Activated CD4-positive, alpha-beta T cell treated with anti-CD3 and anti-CD28 coated beads for 1 hour (primary cell): ENCODE data around the gene SAMD4B.
"Not testable (repeated sequence)": the region's sequence is repeated elsewhere in the genome, so short reads cannot be mapped to it uniquely, and the experiment has no call there.

Experiments used
- DNase-seq: peaks from one replicate; pipeline ENCODE4 v3.0.0-alpha.2; 2020

SAMD4B gene

DNA sequence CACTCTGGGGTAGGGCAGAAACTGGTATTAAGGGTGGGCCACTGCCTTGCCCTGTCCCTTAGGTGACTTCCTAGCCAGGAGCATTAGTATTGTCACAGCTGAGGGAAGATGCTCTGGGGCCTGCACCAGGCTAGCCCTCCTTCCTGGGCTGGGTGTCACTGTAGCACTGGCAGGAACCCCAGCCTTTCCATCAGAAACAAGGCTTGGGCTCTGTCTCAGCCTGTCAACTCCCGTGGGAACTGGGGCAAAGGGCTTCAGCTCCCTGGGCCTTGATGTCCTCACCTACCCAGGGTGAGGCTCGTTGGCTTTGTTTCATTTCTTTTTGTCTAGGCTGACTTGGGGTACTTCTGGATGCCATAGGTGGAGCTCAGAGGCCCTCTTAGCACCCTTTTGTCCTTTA lies 30.7 kb downstream of the SAMD4B start:
- DNase-seq, result no peak

DNA sequence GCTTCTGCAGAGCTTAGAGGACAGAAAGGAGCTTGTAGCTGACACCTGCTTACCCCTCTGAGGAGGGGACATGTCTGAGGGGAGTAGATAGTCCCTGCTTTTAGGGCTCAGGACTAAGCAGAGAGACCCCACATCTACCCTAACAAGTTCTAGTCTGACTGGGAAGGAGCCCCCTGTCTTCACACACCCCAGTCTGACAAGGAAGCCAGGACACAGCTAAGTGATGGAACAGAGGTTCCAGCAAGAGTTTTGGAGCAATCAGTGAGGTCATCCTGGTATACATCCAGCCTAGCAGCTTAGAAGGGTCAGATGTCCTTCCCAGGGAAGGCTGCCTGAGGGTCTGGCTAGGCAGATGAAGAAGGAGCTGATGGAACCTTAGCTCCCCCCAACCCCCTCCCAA lies 33.7 kb downstream of the SAMD4B start:
- DNase-seq, result no peak

DNA sequence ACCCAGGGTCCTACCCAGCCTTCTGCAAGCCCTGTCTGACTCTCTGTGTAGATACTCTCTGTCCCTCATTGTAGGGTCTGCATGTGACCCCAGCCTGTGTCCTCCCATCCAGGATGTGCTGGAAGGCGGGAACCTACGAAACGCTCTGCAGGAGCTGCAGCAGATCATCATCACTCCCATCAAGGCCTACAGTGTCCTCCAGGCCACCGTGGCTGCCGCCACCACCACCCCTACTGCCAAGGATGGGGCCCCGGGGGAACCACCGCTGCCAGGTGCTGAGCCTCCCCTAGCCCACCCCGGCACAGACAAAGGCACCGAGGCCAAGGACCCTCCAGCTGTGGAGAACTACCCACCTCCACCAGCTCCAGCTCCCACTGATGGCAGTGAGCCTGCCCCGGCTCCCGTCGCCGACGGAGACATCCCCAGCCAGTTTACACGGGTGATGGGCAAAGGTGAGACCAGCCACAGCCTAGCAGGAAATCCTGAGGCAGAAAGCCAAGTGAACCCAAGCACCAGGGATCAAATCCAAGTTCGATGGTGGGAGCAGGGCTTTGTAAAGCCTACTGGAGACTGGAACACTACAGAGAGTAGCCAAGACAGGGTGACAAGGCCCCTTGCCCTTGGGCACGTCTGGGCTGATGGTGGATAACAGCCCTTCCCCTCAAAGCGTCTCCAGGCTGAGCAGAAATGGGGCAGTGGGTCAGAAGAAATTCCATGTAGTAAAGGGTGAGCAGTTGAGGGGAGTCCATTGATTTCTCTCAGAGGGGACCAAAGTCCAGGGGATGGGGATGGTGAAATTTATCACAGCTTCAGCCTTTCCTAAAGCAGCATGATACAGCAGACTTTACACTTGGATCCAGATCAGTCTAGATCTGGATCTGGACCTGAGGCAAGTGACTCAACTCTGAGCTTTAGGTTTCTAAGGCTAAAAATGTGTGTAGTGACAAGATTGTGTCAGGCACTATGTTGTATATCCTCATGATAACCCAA lies 35.4 kb downstream of the SAMD4B start:
- DNase-seq, result no peak

DNA sequence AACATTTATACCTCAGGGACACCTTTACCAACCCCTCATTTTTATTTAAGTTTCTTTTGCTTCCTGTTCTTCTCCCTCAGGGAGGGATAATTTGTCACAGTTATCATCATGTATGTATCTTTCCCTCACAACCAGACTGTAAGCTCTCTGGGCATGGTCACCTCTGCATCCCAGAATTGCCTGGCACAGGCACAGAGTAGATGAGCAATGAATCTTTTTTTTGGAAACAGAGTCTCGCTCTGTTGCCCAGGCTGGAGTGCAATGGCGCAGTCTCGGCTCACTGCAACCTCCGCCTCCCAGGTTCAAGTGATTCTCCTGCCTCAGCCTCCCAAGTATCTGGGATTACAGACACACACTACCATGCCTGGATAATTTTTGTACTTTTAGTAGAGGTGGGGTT lies 37.1 kb downstream of the SAMD4B start:
- not testable (repeated sequence) for DNase-seq

DNA sequence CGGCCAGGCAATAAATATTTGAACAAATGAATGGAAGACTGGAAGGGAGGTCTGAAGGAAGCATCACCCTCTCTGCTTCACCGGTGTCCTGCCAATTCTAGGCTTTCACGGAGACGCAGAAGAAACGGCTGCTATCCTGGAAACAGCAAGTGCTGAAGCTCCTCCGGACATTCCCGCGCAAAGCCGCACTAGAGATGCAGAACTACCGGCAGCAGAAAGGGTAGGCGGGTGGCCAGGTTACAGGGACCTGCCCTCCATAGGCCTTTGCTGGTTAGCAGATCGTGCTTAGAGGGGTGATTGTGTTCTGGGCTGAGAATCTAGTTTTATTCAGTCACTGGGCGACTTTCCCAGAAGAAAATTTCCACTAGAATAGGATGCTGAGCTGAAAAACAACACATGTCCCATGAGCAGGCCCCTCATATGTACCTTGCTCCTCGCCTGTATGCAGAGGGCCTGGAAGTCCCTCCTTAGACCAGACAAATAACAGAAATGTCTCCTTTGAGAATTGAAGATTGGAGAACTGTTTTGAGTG lies 37.7 kb downstream of the SAMD4B start:
- no peak for DNase-seq

DNA sequence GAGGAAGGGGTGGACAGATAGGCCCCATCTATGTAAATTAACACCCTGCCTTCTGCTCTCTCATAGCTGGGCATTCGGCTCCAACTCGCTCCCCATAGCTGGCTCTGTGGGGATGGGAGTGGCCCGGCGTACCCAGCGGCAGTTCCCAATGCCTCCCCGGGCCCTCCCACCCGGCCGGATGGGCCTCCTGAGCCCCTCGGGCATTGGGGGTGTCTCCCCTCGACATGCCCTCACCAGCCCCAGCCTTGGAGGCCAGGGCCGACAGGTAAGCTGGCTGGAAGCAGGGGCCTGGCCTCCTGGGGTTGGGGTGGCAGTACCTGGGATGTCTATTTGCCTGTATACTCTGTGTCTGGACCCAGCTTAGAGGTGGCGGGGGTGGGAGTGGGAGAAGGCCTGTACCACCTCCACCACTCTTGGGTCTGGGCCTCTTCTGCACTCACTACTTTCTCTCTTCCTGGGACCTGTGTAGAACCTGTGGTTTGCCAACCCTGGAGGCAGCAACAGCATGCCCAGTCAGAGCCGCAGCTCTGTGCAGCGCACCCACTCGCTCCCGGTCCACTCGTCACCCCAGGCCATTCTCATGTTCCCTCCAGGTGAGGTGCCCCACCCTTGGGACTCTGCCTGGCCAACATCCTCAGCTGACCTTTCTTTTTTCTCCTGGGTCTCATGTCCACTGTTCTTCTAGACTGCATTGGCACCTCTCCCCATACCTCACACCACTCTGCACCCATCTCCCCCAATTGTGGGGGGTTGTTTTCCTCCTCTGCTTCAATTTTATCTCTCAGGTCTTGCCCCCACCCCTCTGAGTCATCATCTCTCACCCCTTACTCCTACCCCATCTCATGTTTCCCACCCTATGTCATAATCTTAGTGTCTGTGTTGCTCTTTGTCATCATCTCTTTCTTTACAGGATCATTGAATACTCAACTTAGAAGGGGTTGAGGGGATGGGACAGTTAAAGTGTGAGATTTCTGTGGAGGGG lies 38.6 kb downstream of the SAMD4B start:
- no peak for DNase-seq

DNA sequence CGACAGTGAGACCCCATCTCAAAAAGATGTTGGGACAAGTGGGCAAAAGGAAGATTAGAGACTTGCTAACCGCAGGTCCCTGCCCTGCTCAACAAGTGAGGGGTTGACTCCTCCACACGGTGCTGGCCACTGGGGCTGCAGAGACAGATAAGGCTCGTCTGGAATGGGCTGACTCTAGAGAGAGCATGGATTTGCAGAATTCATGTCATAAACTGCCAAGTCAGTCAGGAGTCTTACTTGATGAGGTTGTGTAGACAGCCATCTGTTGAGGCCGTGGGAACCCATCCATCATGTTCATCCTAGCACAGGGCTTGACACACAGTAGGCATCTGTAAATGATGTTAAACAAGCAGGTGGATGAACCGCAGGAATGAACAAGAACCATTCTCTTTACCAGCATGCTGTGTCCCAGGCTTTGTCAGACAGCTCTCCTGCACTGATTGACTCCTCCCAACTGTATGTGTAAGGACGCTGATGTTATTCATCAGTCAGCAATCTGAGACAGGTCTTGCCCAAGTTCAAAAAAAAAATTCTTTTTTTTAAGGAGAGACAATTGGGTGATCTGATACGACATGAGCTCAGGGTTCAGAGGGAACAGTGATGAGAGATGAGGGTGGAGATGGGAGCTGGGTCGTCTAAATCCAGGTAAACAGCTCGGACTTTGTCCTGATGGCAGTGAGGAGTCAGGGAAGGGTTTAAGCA lies 39.8 kb downstream of the SAMD4B start:
- DNase-seq, result no peak

DNA sequence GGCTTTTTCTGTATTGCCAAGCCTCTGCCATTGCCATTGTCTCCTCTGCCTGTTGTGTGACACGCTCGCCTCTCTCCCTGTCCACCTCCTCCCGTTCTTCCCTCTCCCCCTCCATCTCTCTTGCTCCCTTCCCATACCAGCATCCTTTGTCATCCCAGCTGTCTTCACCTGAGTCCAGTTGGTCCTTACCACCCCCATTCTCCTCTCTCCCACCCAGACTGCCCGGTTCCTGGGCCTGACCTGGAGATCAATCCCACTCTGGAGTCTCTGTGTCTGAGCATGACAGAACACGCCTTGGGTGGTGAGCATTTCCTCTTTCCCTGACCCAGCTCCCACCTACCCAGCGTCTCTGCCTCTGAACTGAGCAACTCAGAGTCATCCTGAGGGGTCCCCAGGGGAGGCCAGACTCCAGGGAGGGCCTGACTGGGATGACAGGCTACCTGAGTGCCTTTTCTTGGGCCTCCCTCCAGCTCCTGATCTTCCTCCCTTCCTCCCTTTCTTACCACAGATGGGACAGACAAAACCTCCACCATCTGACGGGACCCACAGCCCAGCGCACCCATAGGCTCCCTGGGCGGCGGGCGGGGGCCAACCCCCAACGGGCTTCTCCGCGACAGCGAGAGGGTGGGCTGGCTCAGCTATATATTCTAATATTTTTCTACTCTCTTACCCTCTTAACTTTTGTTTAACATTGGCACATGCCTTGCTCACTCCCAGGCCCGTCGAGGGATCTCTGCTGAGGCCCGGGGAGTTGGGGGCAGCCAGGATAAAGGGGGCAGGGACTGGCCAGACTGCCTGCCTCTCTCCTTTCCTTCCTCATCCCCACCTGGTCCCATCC lies 41.0 kb downstream of the SAMD4B start:
- no peak for DNase-seq

DNA sequence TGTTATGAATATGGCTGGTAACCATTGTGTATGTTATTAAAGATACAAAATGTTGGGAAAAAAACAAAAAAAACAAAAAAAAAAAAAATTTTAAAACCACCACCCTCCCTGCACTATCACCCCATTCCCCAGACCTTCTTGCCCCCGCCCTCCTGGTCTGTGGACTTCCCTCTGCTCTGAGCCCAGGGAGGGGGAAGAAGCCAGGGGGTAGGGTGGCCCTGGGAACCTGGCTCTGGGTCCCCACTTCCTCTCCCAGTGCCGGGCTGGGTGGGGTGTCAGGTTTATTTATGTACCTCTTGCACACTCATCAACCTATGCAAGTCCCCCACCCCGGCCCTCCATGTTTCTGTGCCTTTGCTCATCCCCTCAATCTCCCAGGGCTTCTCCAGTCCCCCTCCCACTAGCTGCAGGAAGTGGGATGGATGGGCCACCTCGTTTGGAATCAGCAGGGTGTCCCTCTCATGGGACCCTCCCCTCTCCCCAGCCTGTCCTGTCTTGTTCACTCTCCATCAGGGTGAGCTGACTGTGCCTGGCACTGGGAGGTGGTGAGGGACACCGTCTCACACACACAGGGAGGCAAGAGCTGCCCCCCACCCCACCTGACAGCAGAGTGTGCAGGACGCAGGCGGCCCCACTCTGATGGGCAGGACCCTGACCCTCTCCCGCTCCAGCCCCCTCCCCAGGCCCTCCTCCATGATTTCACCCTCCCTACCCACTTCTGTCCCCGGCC lies 42.8 kb downstream of the SAMD4B start:
- no peak for DNase-seq

DNA sequence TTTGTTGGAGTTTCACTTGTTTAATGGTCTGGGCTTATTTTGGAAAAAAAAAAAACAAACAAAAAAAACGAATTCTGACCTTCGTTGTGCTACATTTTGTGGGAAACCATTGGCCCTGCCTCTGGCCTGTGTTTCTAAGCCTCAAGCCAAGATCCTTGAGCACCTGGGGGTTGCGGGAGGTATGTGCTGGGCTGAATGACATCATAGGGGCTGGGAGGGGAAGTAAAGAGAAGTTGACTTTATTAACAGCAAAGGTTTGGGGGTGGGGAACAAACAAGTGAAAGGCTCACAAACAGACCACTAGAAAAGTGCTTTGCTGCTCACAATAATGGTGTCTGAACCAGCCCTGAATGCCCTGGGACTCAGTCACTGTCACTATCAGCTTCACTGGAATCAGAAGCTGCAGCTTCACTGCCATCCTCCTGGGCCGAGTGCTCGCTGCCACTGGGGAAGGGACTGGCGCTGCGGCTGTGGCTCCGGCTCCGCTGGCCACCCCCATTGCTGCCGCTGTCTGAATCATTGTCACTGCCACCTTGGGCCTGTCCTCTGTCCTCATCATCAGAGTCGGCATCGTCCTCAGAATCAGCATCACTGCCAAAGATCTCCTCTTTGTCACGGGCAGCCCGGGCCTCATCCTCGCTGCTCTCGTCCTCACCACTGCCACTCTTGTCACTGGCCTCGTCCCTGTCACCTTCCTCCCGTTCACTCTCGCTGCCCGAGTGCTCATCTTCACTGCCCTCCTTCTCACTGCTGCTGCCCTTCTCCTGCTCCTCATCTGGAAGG lies 43.6 kb downstream of the SAMD4B start:
- DNase-seq, result no peak

DNA sequence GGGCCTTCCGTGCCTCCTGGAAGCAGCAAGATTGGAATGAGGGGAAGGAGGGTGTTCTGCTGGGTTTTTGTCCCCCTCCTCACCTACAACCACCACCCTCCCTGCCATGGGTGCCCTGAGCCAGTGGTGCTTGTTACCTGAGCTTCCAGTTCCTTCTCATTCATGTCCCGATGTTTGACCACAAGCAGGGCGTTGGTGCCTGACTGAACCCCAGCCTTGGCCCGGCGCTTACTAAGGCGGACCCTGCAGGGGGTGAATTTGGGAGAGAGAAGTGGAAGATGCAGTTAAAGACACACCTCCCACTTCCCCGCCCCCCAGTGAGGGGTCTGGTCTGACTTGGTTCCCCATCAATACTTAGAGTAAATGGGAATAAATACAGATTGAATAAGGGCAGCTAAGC lies 44.3 kb downstream of the SAMD4B start:
- no peak for DNase-seq

DNA sequence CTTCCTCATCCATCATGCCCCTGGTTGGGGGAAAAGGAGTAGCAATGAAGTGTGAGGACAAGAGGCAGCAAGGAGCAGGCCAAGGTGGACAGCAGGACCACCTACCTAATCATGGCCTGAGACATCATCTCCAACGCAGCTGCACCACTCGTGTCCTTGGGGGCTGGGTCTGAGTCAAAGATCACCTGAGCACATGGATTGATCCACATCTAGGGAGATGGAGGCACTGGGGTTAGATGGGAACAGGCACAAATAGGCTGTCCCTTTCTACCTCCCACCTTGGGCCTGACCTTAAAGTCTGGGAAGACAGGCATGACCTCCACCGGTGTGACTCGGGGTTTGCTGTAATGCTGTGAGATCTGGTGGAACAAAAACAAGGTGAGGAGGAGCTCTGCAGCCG lies 46.4 kb downstream of the SAMD4B start:
- no peak for DNase-seq

DNA sequence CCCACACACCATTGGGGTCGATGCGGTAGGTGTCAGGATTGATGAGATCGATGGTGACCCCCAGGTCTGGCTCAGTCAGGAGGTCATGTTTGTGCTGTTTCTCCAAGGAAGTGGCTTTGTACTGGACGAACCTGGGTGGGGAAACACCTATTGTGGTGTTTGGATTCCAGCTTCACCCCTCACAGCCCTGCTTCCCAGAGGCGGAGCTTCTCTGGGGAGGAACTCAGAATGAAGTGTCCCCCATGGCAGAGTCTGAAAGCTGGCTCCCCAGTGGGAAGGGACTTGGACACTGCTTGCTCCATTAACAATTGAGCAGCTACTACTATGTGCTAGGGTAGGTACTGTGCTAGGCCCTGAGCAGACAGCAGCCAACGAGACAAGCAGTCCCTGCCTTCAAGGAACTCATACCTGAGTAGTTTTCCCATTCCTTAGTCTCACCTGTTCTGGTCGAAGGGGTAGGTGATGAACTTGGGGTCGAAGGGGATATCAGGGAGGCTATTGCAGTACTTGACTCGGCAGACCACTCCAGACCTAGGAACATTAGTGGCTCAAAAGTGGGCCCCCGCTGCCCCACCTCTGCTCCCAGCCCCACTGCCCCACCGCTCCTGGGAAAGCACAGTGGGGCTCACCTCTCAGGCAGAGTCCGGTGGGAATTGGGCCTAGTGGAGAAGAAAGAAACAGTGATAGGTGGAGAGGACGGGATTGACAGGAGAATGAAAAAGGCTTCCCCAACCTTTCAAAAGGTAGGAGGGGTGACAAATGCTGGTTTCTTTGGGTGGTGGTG lies 47.6 kb downstream of the SAMD4B start:
- no peak for DNase-seq

DNA sequence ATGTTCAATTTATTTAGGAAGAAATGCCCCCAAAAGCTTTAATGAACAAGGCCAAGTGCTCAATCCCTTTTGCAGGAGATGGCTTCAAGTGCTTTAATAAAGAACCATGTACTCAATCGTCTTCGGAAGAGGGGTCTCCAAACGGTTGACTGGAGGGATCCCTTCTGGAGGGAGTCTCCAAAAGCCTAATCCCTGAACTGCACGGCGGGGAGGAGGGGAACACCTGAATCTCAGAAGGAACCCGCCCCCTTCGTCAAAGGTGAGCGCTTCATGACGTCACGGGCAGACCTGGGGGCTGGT lies 48.2 kb downstream of the SAMD4B start:
- peak; percentile 75 for DNase-seq

DNA sequence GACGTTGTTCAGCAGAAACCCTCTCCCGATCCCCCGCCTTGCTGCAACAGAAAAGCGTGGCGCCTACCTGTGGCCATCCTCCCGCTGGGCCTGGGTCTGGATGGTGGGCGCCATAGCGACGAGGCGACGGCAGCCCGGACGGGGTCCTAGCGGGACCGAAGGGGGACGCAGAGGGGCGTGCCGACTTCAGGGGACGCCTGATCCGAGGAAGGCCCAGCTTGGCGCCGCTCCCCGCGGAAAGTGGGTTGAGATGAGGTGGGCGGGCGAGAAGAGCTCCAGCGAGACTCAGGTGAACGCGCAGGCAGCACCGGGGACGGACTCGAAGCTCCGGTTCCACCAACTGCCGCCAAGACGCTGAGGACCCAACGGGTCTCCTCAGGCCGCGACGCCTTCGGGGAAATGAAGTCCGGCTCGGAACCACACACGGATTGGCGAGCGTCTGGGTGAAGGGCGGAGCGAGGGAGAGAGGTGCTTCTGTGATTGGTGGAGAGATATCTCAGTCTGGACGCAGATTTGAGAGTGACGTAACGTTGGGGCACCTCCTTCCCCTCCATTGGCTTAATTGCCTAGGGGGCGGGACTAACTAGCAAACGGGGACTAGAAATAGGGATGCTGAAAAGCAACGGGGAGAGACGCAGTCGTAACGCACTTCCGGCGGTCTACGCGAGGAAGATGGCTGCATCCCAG lies 48.7 kb downstream of the SAMD4B start, which contains the start of the genes MED29 and PAF1:
Gene MED29 (plus strand): TSS at position 628 of the 687 bp plus-strand sequence. CDS start 45 bp downstream, at position 673.
Gene PAF1 (minus strand): TSS at position 356 of the 687 bp plus-strand sequence. CDS start 242 bp downstream, at position 114.
- peak; percentile 94 for DNase-seq

DNA sequence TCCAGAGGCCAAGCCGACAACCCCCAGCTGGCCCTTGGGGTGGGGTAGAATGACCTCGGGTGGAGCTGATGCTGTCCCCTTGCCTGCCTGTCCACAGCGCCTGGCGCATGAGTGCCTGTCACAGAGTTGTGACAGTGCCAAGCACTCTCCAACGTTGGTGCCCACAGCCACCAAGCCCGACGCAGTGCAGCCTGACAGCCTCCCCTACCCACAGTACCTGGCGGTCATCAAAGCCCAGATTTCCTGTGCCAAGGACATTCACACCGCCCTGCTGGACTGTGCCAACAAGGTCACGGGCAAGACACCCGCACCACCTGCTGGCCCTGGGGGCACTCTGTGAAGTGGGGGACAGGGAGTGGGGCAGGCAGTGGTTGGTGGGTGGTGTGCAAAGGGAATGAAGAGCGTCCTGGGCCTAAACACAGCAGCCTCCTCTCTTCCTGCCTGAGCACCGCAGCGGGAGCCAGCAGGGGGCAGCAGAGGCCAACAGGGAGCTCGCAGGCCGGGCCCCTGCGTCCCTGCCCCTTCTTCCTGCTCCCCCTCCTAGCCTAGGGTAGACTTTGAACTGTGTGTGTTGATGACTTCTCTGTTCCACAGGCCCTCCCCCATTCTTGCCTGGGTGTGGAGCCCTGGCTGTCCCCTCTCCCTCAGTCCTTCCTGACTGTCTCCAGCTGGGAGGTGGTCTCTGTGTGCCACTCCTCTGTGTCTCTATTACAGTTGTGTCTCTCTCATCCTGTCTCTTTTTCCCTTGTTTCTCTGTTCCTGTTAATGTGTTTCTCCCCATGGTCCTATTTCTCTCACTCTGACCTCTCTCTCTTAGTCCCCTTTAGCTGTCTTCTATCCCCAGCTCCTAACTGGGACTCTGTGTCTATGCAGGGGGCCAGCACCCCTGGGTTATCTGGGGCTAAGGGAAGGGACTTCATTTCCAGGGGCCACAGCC lies 55.4 kb downstream of the SAMD4B start:
- DNase-seq, result peak; percentile 92

DNA sequence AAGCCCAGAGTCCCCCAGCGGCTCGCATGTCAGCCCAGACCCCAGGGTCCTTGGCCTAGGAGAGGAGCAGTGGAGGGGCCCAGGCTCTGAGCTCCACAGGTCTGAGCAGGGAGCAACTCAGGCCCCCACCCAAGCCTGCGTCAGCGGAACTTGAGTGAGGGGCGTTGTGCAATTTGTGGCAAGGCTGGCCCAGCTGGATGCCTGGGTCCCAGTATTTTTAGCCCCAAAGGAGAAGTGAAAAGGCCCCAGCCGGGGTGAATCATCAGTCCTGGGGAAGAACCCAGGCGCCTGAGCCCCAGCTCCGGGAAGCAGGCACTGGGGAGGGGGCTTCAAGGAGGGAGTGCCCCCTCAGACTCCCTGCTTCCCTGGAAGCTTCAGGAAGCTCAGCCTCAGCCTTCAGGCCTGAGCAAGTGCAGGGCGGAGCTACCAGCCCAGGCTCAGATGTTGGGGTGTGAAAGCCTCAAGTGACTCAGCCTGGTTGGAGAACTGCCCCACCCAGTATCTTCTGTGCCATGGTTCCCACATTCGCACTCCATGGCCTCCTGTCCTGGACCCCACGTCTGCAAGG lies 56.2 kb downstream of the SAMD4B start:
- DNase-seq, result peak; percentile 40
